HepG2 (cell line): ENCODE measurements around the gene GTF3A. TPM values are rescaled to one million over a fixed set of nuclear protein-coding genes. Genes with fewer than 3 reads are reported as not detected.

Source experiments
- ARID4A ChIP-seq: sonication (generic); formaldehyde crosslinking; IDR thresholded peaks from 2 replicates; pipeline ENCODE4 v1.5.0; 2020; ENCODE audit warnings: mild to moderate bottlenecking, missing genetic modification reagents, borderline replicate concordance
- CHD2 ChIP-seq: IDR thresholded peaks from 2 replicates; pipeline ENCODE4 v1.6.1; 2011; ENCODE audit warnings: low read depth, low read length, improper control_type of control experiment
- GATAD1 ChIP-seq: IDR thresholded peaks from 2 replicates; pipeline ENCODE4 v1.6.1; 2016; ENCODE audit warnings: missing genetic modification reagents, missing compliant biosample characterization
- MAFG ChIP-seq: sonication (generic); formaldehyde crosslinking; IDR thresholded peaks from 2 replicates; pipeline ENCODE4 v1.5.1; 2020; ENCODE audit warnings: mild to moderate bottlenecking, missing genetic modification reagents
- MZF1 ChIP-seq: sonication (generic); formaldehyde crosslinking; IDR thresholded peaks from 2 replicates; pipeline ENCODE4 v1.8.1; 2023; ENCODE audit warnings: mild to moderate bottlenecking, missing genetic modification reagents, borderline replicate concordance
- NFRKB ChIP-seq: fragments of 450-650 bp; IDR thresholded peaks from 2 replicates; pipeline ENCODE4 v1.6.1; 2017
- TBL1XR1 ChIP-seq: fragments of 150-350 bp; IDR thresholded peaks from 2 replicates; pipeline ENCODE4 v1.6.1; 2014; ENCODE audit warnings: borderline replicate concordance, low read length; ENCODE audit not compliant: partially characterized antibody
- TGIF2 ChIP-seq: IDR thresholded peaks from 2 replicates; pipeline ENCODE4 v1.6.1; 2016; ENCODE audit warnings: control low read depth, missing compliant biosample characterization
- ZNF598 ChIP-seq: sonication (generic); formaldehyde crosslinking; IDR thresholded peaks from 2 replicates; pipeline ENCODE4 v1.5.1; 2020; ENCODE audit warnings: mild to moderate bottlenecking, missing genetic modification reagents, borderline replicate concordance
- polyA plus RNA-seq, 8 experiments: library from polyadenylated mRNA; depleted of rRNA in 3 of 8; stranded (reverse) in 7 of 8; unstranded in 1 of 8; fragments of >200 nt; fragmentation: Illumina TruSeq in 4 of 8; extraction: Trizol in 4 of 8; gene quantifications; 2 replicates each; pipeline versions ENCODE4 v1.2.1 to v1.2.3, GENCODE V29; 2011 to 2016; ENCODE audit warnings: low read depth in 4 of 8, missing spikeins in 1 of 8, mixed read lengths in 1 of 8; ENCODE audit not compliant: insufficient read depth in 1 of 8
- total RNA-seq, 5 experiments: library from RNA; depleted of rRNA; stranded (reverse); fragments of >200 nt; fragmentation: Illumina TruSeq; extraction: Trizol; gene quantifications; 2 replicates each; pipeline ENCODE4 v1.2.3, GENCODE V29; 2016; ENCODE audit warnings: low read depth in 1 of 5
- TF ChIP-seq, protein P1 (sequence below): sonication (generic); formaldehyde crosslinking; IDR thresholded peaks from 2 replicates; pipeline ENCODE4 v1.4.0; 2020; ENCODE audit warnings: missing genetic modification reagents, borderline replicate concordance
- TF ChIP-seq, protein P2 (sequence below): sonication (generic); formaldehyde crosslinking; IDR thresholded peaks from 2 replicates; pipeline ENCODE4 v1.4.0; 2020; ENCODE audit warnings: missing genetic modification reagents, low read depth, mild to moderate bottlenecking, borderline replicate concordance

Gene GTF3A
- total and polyA plus RNA-seq, 2 of the 13 experiments (the other 11 are each of a cell fraction or from before 2014, with no cell fraction given), result 42.1 to 176 TPM

DNA sequence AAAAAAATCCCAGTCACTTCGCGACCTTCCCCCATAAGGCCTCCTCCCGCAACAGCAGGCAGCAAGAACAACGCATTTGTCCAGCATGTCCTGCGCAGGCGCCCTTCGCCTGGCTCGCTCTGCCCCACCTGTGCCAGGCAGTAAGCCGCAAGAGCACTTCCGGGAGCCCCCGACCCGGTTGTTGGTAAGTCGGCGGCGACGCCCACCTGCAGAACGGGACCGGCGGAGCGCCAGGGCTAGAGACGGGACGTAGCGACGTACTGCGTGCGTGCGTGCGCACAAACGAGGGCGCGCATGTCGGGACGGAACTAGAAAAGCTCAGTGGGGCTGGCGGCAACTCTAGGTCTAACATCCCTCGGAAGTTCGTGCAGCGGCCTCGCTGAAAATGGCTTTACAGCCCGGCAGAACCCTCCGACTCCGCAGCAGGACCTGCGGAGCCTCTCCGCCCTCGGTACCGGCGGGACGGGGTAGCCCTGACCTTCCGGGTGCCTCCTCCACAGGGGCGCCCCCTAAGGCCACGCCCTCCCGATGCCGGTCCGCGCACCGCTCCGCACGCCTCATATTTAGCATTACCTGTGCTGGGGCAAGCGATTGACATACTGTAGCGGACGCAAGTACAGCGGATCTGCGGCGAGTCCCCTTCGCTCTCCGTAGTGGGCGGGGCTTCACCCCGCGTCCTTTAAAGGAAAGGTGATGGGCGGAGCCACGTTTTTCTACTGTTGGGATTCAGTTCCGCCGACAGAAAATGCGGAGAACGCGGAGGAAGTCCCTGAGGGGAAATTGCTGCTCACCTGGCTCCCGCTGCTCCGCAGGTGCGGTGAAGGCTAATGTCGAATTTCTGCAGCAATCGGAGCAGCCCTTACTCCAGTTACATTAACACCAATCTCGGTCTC lies 25.8 kb downstream of the GTF3A start, which contains the start of gene MTIF3 (continued):
- TF ChIP-seq GATAD1, result peak; percentile 86
- peak; percentile 27; the same call in 1 of the 2 replicates for TF ChIP-seq TGIF2
- peak; percentile 97 for TF ChIP-seq ZNF598 (CRISPR knock-in tag)
- peak; percentile 92 for TF ChIP-seq ARID4A
- TF ChIP-seq NFRKB, result no peak
- TF ChIP-seq CHD2, result no peak
- no peak for TF ChIP-seq TBL1XR1
- TF ChIP-seq MAFG, result no peak
- TF ChIP-seq MZF1 (CRISPR knock-in tag), result no peak
- TF ChIP-seq, protein P1, sequence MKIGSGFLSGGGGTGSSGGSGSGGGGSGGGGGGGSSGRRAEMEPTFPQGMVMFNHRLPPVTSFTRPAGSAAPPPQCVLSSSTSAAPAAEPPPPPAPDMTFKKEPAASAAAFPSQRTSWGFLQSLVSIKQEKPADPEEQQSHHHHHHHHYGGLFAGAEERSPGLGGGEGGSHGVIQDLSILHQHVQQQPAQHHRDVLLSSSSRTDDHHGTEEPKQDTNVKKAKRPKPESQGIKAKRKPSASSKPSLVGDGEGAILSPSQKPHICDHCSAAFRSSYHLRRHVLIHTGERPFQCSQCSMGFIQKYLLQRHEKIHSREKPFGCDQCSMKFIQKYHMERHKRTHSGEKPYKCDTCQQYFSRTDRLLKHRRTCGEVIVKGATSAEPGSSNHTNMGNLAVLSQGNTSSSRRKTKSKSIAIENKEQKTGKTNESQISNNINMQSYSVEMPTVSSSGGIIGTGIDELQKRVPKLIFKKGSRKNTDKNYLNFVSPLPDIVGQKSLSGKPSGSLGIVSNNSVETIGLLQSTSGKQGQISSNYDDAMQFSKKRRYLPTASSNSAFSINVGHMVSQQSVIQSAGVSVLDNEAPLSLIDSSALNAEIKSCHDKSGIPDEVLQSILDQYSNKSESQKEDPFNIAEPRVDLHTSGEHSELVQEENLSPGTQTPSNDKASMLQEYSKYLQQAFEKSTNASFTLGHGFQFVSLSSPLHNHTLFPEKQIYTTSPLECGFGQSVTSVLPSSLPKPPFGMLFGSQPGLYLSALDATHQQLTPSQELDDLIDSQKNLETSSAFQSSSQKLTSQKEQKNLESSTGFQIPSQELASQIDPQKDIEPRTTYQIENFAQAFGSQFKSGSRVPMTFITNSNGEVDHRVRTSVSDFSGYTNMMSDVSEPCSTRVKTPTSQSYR (CRISPR knock-in tag), result peak; percentile 47; the same call in 1 of the 2 replicates
- TF ChIP-seq, protein P2, sequence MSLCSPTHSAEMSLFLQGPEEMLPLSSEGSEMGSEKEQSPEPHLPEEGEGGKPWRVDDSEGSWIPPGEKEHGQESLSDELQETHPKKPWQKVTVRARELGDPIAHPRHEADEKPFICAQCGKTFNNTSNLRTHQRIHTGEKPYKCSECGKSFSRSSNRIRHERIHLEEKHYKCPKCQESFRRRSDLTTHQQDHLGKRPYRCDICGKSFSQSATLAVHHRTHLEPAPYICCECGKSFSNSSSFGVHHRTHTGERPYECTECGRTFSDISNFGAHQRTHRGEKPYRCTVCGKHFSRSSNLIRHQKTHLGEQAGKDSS (CRISPR knock-in tag), result no peak; the same call in 1 of the 2 replicates
